GM12878 (cell line): ENCODE measurements around the gene PAN3. TPM values are rescaled to one million over a fixed set of nuclear protein-coding genes. Genes with fewer than 3 reads are reported as not detected.

Source experiments
- ATAC-seq: fragments of 200-7000 bp; cut with Tn5 transposase; 3 replicates; pipeline ENCODE4 v1.9.1; 2020; ENCODE audit warnings: mild to moderate bottlenecking, moderate library complexity
- BruUV-seq: library from RNA; stranded (reverse); fragments of 400-500 nt; replicated peaks from 2 replicates; lab custom pipeline; 2021; lab: Mats Ljungman, UMichigan
- CTCF ChIA-PET: fragments of 300-600 bp; sonication (Branson Sonifier 250); formaldehyde crosslinking; extraction: SDS; loops from one replicate; lab custom pipeline; 2021; ENCODE audit warnings: inconsistent platforms; lab: Yijun Ruan, JAX
- POLR2A ChIA-PET: fragments of 350-600 bp; formaldehyde crosslinking; extraction: SDS; loops from one replicate; lab custom pipeline; 2021; ENCODE audit warnings: inconsistent platforms; lab: Charles Lee
- RAD21 ChIA-PET: fragments of 300-600 bp; sonication (Branson Sonifier 250); formaldehyde crosslinking; loops from one replicate; lab custom pipeline; 2023; ENCODE audit warnings: antibody characterized with exemption; ENCODE audit not compliant: unreplicated experiment; lab: Charles Lee
- SMC1A ChIA-PET: fragments of 300-600 bp; sonication (Branson Sonifier 250); formaldehyde crosslinking; loops from one replicate; lab custom pipeline; 2023; ENCODE audit not compliant: unreplicated experiment, uncharacterized antibody; lab: Charles Lee
- DNase-seq: peaks from one replicate; pipeline ENCODE4 v3.0.0-alpha.2; 2011; ENCODE audit warnings: low read depth, low spot score
- FAIRE-seq: peaks from 3 replicates; lab custom pipeline; 2011; peaks lifted over from hg19 to GRCh38; lab: Jason Lieb, UNC
- H2AFZ ChIP-seq: 2 replicates; pipeline ENCODE4 v1.6.0; 2011; ENCODE audit warnings: low read depth, low read length, control low read depth; ENCODE audit not compliant: control insufficient read depth
- H3K27ac ChIP-seq: 2 replicates; pipeline ENCODE4 v1.5.1; 2011; ENCODE audit warnings: control low read depth; ENCODE audit not compliant: control insufficient read depth, insufficient read depth
- H3K27me3 ChIP-seq, 2 experiments: replicated peaks in 1 of 2; 2 replicates each; pipeline versions ENCODE4 v1.6.0 to v1.6.1; 2011; ENCODE audit warnings: low read length in 1 of 2; ENCODE audit not compliant: control insufficient read depth in 2 of 2, insufficient read depth in 2 of 2
- H3K36me3 ChIP-seq, 2 experiments: 2 replicates each; pipeline ENCODE4 v1.5.1; 2011; ENCODE audit warnings: low read length in 1 of 2; ENCODE audit not compliant: control insufficient read depth in 2 of 2, insufficient read depth in 2 of 2
- H3K4me1 ChIP-seq: 2 replicates; pipeline ENCODE4 v1.6.1; 2011; ENCODE audit warnings: mild to moderate bottlenecking, low read length, moderate library complexity, mixed read lengths; ENCODE audit not compliant: control insufficient read depth, insufficient read depth
- H3K4me2 ChIP-seq: 2 replicates; pipeline ENCODE4 v1.6.0; 2011; ENCODE audit warnings: control low read depth; ENCODE audit not compliant: control insufficient read depth, insufficient read depth
- H3K4me3 ChIP-seq: fragments of 200-600 bp; sonication (generic); 2 replicates; pipeline ENCODE4 v1.5.1; 2016
- H3K79me2 ChIP-seq: 2 replicates; pipeline ENCODE4 v1.6.0; 2011; ENCODE audit warnings: low read length; ENCODE audit not compliant: control insufficient read depth, insufficient read depth
- H3K9ac ChIP-seq: 2 replicates; pipeline ENCODE4 v1.8.0; 2011; ENCODE audit warnings: low read length, control low read depth, mixed read lengths; ENCODE audit not compliant: control insufficient read depth, insufficient read depth
- H3K9me3 ChIP-seq: replicated peaks from 3 replicates; pipeline ENCODE4 v1.5.1; 2011; ENCODE audit warnings: mild to moderate bottlenecking, low read length; ENCODE audit not compliant: control insufficient read depth, insufficient read depth
- H4K20me1 ChIP-seq: 2 replicates; pipeline ENCODE4 v1.6.0; 2011; ENCODE audit not compliant: control insufficient read depth, insufficient read depth
- NR2C2 ChIP-seq: IDR thresholded peaks from 2 replicates; pipeline ENCODE4 v1.6.1; 2011; ENCODE audit warnings: borderline replicate concordance, low read depth; ENCODE audit not compliant: control insufficient read depth, insufficient read length
- PKNOX1 ChIP-seq: fragments of 450-650 bp; IDR thresholded peaks from 2 replicates; pipeline ENCODE4 v1.6.1; 2016; ENCODE audit warnings: mild to moderate bottlenecking
- RFX5 ChIP-seq: IDR thresholded peaks from 2 replicates; pipeline ENCODE4 v1.6.1; 2011; ENCODE audit warnings: low read depth, low read length, improper control_type of control experiment
- TBL1XR1 ChIP-seq: IDR thresholded peaks from 2 replicates; pipeline ENCODE4 v1.6.1; 2012; ENCODE audit warnings: low read depth, low read length, improper control_type of control experiment
- WGBS: methylation state at CpG from one replicate; pipeline ENCODE4 v1.1.6; 2016; ENCODE audit warnings: low lambda C conversion rate; ENCODE audit not compliant: insufficient replicate concordance, insufficient coverage; ENCODE audit errors: missing lambda C conversion rate; 5-methylcytosine and 5-hydroxymethylcytosine counted together
- in situ Hi-C: fragments of 300-500 bp; cut with MboI; formaldehyde crosslinking; loops from 9 replicates; pipeline ENCODE4 v1.14.3; 2018; ENCODE audit warnings: mixed read lengths
- intact Hi-C: fragments of 100-400 bp; cut with micrococcal nuclease; formaldehyde crosslinking; loops from one replicate; pipeline ENCODE4 v1.14.2; 2022; ENCODE audit not compliant: unreplicated experiment
- polyA plus RNA-seq, 11 experiments: library from polyadenylated mRNA; depleted of rRNA in 4 of 11; unstranded in 6 of 11; stranded (reverse) in 5 of 11; fragments of >200 nt; fragmentation: Nextera tagmentation in 4 of 11; fragmentation: Illumina TruSeq in 1 of 11; extraction: Ambion mirVana in 4 of 11; extraction: Trizol in 1 of 11; gene quantifications; 1 replicate in 1 of 11; 2 replicates in 10 of 11; pipeline versions ENCODE4 v1.2.1 to v1.2.3, GENCODE V29; 2011 to 2016; ENCODE audit warnings: inconsistent platforms in 2 of 11, missing spikeins in 2 of 11, low read depth in 1 of 11
- total RNA-seq, 4 experiments: library from RNA; depleted of rRNA in 3 of 4; stranded (reverse); fragments of >200 nt in 3 of 4; fragmentation: Illumina TruSeq in 1 of 4; extraction: Trizol in 1 of 4; gene quantifications; 2 replicates each; pipeline versions ENCODE4 v1.2.1 to v1.2.3, GENCODE V29; 2013 to 2021
- TF ChIP-seq, protein P1 (sequence below): IDR thresholded peaks from 2 replicates; pipeline ENCODE4 v1.6.1; 2012; ENCODE audit warnings: mild to moderate bottlenecking, low read depth, low read length
- TF ChIP-seq, protein P2 (sequence below): fragments of 450-650 bp; formaldehyde crosslinking; IDR thresholded peaks from 2 replicates; pipeline ENCODE4 v1.4.0; 2020; ENCODE audit warnings: mild to moderate bottlenecking, moderate library complexity

PAN3 gene
- total and polyA plus RNA-seq, 10 of the 15 experiments (the other 5 are each of a cell fraction or from before 2014, with no cell fraction given) = 13.0 to 33.3 (median 19.9) TPM

- FAIRE-seq (no peak), DNase-seq (no peak), ATAC-seq (no peak)
- Histone ChIP-seq H4K20me1 (no peaks in the 10 kb centered on the region), H3K9ac (no peak overlapping the region), H3K4me2 (no peak overlapping the region), H3K36me3 (no peaks in the 10 kb centered on the region; a peak in 1 of 4 replicates), H3K4me1 (no peaks in the 10 kb centered on the region), H3K27me3 (no peaks in the 10 kb centered on the region), H3K4me3 (no peak overlapping the region), H3K9me3 (no peaks in the 10 kb centered on the region), H3K27ac (no peak overlapping the region), H2AFZ (no peak overlapping the region), H3K79me2 (no peaks in the 10 kb centered on the region)
- ChIA-PET RAD21 (no interaction called here), SMC1A (interaction anchor here (1.9 to 2.1 kb wide), 2 partner anchors 10 to 13 kb away, joined by 5 to 6 read pairs; no protein-coding TSS in a partner anchor), CTCF (interaction anchor here (1.0 to 1.4 kb wide), 2 partner anchors 14 to 17 kb away, joined by 3 read pairs; no protein-coding TSS in a partner anchor), POLR2A (interaction anchor here (0.6 kb wide), 1 partner anchor 56 kb away, joined by 3 read pairs; no protein-coding TSS in a partner anchor)
- in situ Hi-C loops = no loop called here
- intact Hi-C loops = no loop called here
- no peak for TF ChIP-seq PKNOX1
- no peak for TF ChIP-seq NR2C2
- TF ChIP-seq, protein P1, sequence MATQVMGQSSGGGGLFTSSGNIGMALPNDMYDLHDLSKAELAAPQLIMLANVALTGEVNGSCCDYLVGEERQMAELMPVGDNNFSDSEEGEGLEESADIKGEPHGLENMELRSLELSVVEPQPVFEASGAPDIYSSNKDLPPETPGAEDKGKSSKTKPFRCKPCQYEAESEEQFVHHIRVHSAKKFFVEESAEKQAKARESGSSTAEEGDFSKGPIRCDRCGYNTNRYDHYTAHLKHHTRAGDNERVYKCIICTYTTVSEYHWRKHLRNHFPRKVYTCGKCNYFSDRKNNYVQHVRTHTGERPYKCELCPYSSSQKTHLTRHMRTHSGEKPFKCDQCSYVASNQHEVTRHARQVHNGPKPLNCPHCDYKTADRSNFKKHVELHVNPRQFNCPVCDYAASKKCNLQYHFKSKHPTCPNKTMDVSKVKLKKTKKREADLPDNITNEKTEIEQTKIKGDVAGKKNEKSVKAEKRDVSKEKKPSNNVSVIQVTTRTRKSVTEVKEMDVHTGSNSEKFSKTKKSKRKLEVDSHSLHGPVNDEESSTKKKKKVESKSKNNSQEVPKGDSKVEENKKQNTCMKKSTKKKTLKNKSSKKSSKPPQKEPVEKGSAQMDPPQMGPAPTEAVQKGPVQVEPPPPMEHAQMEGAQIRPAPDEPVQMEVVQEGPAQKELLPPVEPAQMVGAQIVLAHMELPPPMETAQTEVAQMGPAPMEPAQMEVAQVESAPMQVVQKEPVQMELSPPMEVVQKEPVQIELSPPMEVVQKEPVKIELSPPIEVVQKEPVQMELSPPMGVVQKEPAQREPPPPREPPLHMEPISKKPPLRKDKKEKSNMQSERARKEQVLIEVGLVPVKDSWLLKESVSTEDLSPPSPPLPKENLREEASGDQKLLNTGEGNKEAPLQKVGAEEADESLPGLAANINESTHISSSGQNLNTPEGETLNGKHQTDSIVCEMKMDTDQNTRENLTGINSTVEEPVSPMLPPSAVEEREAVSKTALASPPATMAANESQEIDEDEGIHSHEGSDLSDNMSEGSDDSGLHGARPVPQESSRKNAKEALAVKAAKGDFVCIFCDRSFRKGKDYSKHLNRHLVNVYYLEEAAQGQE = no peak
- TF ChIP-seq, protein P2, sequence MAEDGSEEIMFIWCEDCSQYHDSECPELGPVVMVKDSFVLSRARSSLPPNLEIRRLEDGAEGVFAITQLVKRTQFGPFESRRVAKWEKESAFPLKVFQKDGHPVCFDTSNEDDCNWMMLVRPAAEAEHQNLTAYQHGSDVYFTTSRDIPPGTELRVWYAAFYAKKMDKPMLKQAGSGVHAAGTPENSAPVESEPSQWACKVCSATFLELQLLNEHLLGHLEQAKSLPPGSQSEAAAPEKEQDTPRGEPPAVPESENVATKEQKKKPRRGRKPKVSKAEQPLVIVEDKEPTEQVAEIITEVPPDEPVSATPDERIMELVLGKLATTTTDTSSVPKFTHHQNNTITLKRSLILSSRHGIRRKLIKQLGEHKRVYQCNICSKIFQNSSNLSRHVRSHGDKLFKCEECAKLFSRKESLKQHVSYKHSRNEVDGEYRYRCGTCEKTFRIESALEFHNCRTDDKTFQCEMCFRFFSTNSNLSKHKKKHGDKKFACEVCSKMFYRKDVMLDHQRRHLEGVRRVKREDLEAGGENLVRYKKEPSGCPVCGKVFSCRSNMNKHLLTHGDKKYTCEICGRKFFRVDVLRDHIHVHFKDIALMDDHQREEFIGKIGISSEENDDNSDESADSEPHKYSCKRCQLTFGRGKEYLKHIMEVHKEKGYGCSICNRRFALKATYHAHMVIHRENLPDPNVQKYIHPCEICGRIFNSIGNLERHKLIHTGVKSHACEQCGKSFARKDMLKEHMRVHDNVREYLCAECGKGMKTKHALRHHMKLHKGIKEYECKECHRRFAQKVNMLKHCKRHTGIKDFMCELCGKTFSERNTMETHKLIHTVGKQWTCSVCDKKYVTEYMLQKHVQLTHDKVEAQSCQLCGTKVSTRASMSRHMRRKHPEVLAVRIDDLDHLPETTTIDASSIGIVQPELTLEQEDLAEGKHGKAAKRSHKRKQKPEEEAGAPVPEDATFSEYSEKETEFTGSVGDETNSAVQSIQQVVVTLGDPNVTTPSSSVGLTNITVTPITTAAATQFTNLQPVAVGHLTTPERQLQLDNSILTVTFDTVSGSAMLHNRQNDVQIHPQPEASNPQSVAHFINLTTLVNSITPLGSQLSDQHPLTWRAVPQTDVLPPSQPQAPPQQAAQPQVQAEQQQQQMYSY (CRISPR knock-in tag) = no peak
- no peak for TF ChIP-seq TBL1XR1
- TF ChIP-seq RFX5 = no peak
- WGBS = 81% methylated on average over 3 of the region's 3 CpGs
- BruUV-seq = no TSS peak
Measured at GRCh38 chr13:28199089-28199488, 60.7 kb downstream of the PAN3 start.
